BJ (cell line): ENCODE data around the gene MSH2. TPM values are rescaled to one million over a fixed set of nuclear protein-coding genes. Genes with fewer than 3 reads are reported as not detected.

ENCODE experiments used
- CTCF ChIA-PET: fragments of 350-600 bp; formaldehyde crosslinking; extraction: SDS; loops from one replicate; lab custom pipeline; 2021; ENCODE audit warnings: antibody characterized with exemption, inconsistent platforms; lab: Yijun Ruan, JAX
- POLR2A ChIA-PET: fragments of 300-600 bp; sonication (Branson Sonifier 250); formaldehyde crosslinking; extraction: SDS; loops from one replicate; lab custom pipeline; 2021; ENCODE audit warnings: antibody characterized with exemption; lab: Charles Lee
- DNase-seq: peaks from one replicate; pipeline ENCODE4 v3.0.0-alpha.2; 2011; ENCODE audit warnings: low read depth
- H3K27me3 ChIP-seq: 2 replicates; pipeline ENCODE4 v1.6.0; 2011; ENCODE audit warnings: low read length; ENCODE audit not compliant: control insufficient read depth, insufficient read depth
- H3K36me3 ChIP-seq: 2 replicates; pipeline ENCODE4 v1.5.1; 2011; ENCODE audit warnings: low read length; ENCODE audit not compliant: control insufficient read depth, insufficient read depth
- H3K4me3 ChIP-seq: 2 replicates; pipeline ENCODE4 v1.5.1; 2011; ENCODE audit warnings: low read depth, mild to moderate bottlenecking, control low read depth, low read length
- CTCF ChIP-seq: IDR thresholded peaks from 2 replicates; pipeline ENCODE4 v1.5.1; 2011; ENCODE audit warnings: low read depth, mild to moderate bottlenecking, control low read depth, inconsistent platforms, low read length, moderate library complexity; ENCODE audit not compliant: insufficient read depth
- polyA plus RNA-seq: library from polyadenylated mRNA; depleted of rRNA; stranded (reverse); fragments of >200 nt; gene quantifications from 2 replicates; pipeline ENCODE4 v1.2.3, GENCODE V29; 2011

Gene MSH2
- polyA plus RNA-seq, 1 experiment: 4.9 TPM

DNA sequence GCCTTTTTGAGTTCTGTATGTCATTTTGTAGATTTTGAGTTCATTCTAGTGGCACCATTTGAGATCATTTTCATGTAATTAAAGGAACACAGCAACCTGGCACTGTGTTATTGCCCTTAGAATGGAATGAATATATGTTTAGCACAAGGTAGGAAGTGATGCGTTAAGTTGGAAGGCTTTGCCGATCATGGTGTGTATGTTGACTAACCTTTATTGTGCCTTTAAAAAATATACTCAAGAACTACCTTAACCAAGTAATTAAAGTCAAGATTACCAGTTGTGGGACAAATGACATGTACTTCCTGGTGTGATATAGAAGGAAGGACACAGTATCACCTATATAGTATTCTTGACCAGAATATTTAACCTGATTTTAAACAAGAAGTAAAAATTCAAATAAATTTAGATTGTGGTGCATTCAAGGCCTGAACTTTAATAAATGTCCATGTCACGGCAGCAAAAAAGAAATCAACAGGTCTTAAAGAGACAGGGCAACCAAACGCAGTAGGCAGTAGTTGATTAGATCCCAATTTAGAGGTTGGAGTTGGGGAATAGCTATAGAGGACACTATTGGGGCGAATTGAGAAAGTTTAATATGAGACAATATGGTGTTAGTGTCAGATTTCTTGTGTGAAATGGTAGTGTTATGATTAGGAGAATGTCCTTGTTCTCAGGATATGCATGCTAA, 68.6 kb downstream of the MSH2 start:
- CTCF ChIA-PET: no interaction called here
- H3K36me3 ChIP-seq: peaks cover 3% of the 10 kb centered on the region
- no peaks in the 10 kb centered on the region for H3K27me3 ChIP-seq
- no peak overlapping the region for H3K4me3 ChIP-seq
- TF ChIP-seq CTCF: no peak
- POLR2A ChIA-PET: no interaction called here
- DNase-seq: no peak

DNA sequence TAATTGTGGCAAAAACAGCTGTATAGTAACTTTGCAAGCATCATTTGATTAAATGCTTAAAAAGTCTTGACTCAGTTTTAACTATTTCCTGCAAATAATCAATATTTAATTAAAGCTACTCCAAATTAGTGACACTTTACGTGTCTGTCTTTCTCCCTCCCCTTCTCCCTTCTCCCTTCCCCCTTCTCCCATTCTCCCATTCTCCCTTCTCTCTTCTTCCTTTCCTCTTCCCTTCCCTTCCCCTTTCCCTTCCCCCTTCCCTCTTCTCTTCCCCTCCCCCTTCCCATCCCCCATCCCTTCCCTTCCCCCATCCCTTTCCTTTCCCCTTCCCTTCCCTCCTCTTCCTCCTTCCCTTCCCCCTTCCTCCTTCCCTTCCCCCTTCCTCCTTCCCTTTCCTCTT, 76.9 kb downstream of the MSH2 start:
- DNase-seq: no peak
- POLR2A ChIA-PET: no interaction called here
- peaks cover 4% of the 10 kb centered on the region for H3K36me3 ChIP-seq
- TF ChIP-seq CTCF: no peak
- H3K27me3 ChIP-seq: no peaks in the 10 kb centered on the region
- H3K4me3 ChIP-seq: no peak overlapping the region
- CTCF ChIA-PET: no interaction called here

GRCh38 chr2:47483191-47483590, 80.2 kb downstream of the MSH2 start:
- Histone ChIP-seq H3K27me3 (no peaks in the 10 kb centered on the region), H3K4me3 (no peak overlapping the region), H3K36me3 (0 out of 2 replicates have a peak, but pooled peaks cover under 1% of the 10 kb centered on the region)
- TF ChIP-seq CTCF: no peak
- POLR2A ChIA-PET: no interaction called here
- DNase-seq: no peak
- CTCF ChIA-PET: no interaction called here

- DNase-seq: no peak
- no peaks in the 10 kb centered on the region for H3K36me3 ChIP-seq
- TF ChIP-seq CTCF: no peak
- H3K4me3 ChIP-seq: no peak overlapping the region
- ChIA-PET CTCF (no interaction called here), POLR2A (no interaction called here)
- no peaks in the 10 kb centered on the region for H3K27me3 ChIP-seq
These were observed 81.4 kb downstream of the MSH2 start for GRCh38 chr2:47484396-47484795.

DNA sequence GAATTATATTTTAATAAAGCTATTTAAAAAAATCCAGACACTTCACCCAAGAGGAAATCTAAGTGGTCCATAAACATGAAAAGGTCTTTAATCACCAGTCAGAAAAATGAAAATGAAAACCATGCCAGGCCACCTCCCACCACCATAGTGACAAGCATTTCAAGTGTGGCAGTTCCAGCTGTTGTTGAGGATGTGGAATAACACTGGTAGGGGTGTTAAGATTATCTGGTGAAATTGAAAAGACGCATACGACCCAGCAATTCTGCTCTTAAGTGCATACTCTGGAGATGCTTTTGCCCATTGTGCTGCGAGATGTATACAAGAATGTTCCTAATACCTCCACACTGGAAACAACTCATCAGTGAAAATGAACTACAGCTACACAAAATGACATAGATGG, 82.2 kb downstream of the MSH2 start:
- Histone ChIP-seq H3K4me3 (no peak overlapping the region), H3K27me3 (no peaks in the 10 kb centered on the region), H3K36me3 (no peaks in the 10 kb centered on the region)
- CTCF ChIA-PET: interaction anchor here (0.6 to 0.7 kb wide), 2 partner anchors 14 to 934 kb away, joined by 3 to 4 read pairs; no protein-coding TSS in a partner anchor
- TF ChIP-seq CTCF: no peak
- POLR2A ChIA-PET: no interaction called here
- no peak for DNase-seq
